ENCODE data around the gene PCSK7.

- no peak for TF ChIP-seq CTCF (IDR thresholded peaks at IDR 0.05 in 4 of 5, conservative IDR thresholded peaks at IDR 0.05 in 1 of 5)
- no peak for TF ChIP-seq POLR2A (IDR thresholded peaks at IDR 0.05)
These were observed 27.4 kb downstream of the PCSK7 start for GRCh38 chr11:117204283-117205080.
